Stimulated activated CD8-positive, alpha-beta memory T cell treated with anti-CD3 and anti-CD28 coated beads, Interleukin-7, amount 100 ng/mL, for 48 hours (primary cell): ENCODE data around the gene MAP1LC3A.
"Not testable (repeated sequence)": the region's sequence is repeated elsewhere in the genome, so short reads cannot be mapped to it uniquely, and the experiment has no call there.

Source experiments
- DNase-seq, 2 donors: peaks; one replicate each; pipeline ENCODE4 v3.0.0-alpha.2; 2020; ENCODE audit warnings: low read depth in 1 of 2; ENCODE audit errors: extremely low read depth in 1 of 2

MAP1LC3A gene

DNA sequence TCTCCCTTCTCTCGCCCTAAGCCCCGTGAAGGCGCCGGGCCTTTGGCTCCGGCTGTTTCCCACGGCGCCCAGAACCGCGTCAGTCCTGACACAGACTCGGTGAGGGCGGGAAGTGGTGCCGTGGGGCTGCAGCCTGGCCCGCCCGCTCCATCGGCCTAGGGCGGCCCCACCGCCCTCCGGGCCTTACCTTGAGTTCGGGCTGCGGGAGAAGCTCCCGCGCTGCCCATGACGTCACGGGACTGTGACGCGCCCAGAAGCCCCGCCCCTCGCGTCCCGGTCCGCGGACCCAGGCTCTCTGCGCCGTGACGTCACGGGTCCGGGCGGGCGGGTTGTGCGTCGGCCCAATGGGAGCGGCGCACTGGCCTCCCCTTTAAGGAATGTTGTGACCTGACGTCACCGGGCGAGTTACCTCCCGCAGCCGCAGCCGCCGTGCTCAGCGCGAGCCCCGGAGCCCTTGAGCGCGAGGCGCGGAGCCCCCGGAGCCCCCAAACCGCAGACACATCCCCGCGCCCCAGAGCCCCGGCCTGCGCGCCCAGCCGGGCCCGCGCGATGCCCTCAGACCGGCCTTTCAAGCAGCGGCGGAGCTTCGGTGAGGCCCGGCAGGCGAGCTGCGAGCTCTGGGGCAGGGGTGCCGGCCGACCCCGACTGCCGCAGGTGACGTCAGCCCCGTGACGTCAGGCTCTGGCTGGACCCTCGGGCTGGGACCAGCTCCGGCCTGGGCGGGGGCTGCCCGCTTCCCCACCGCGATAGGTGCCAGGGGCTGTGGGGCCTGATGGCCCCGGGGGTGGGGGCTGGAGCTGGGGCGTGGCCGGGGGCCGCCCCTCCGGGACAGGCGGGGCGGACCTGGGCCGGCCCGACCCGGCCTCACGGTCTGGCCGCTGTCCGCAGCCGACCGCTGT is at the start of gene MAP1LC3A:
Gene MAP1LC3A, plus strand, starts transcription at position 399 of the 899 bp plus-strand sequence. Its CDS starts 151 bp downstream, at position 550.
- DNase-seq = peak; percentile 72 to 81

GRCh38 chr20:34510575-34510974 is 47.9 kb upstream of the MAP1LC3A start:
- DNase-seq = no peak

DNA sequence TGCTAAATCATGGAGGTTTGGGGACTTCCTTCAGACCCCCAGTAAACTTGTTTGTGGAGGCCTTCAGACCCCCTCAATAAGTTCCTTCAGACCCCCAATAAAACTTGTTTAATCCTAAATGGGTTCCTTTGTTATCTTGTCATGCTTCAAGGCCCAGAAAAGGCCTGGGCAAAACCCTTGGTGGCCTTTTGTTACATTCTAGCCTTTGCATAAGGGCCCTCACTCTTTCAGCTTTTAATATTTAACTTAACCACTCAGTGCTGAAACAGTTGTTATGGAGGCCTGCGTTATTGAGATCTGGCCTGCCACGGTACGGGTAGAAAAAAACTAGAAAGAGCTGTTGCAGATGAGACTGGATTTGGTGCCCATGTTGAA is 46.6 kb upstream of the MAP1LC3A start:
- no peak for DNase-seq

DNA sequence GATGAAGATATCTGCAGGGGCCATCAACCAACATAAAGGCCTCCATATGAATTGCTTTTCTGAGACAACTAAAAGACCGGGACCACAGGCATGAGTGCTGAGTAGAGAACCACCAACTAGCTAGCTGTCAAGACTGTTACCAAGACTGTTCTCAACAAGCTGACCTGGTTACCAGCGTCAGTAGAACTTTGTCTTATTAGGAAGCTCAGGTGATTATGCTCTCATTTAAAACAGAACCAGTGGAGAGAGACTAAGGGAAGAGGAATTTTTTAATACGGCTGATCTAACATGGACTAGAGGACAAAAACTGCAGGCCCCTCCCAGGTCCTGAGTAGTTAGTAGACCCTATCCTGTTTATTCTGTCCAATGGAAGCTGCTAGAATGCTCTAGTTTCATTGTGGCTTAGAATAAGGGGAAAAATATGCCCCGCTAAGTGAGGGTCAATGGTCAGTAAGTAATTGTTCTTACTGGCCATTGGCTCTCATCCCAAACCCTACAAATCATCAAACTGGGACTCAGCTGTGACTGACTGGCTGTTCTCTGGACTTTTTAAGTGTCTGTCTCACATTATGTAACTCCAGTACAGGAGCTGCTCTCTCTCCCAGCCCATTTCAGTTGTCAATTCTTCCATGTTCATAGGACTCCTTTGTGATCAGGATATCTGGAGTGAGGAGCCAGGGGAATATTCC is 46.1 kb upstream of the MAP1LC3A start:
- no peak for DNase-seq

GRCh38 chr20:34512955-34513419 is 45.5 kb upstream of the MAP1LC3A start:
- DNase-seq = no peak

DNA sequence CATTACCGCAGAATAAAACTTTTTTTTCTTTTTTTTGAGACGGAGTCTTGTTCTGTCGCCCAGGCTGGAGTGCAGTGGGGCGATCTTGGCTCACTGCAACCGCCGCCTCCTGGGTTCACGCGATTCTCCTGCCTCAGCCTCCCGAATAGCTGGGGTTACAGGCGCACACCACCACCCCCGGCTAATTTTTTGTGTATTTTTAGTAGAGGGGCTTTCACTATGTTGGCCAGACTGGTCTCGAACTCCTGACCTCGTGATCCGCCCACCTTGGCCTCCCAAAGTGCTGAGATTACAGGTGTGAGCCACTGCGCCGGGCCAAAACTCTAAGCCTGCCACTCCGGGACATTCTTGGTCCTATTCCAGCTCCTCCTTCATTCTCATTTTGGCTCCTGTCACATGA is 44.5 kb upstream of the MAP1LC3A start:
- DNase-seq = not testable (repeated sequence)

GRCh38 chr20:34514897-34515483 is 43.5 kb upstream of the MAP1LC3A start:
- no peak for DNase-seq

GRCh38 chr20:34515484-34516246 is 42.9 kb upstream of the MAP1LC3A start:
- DNase-seq = peak; percentile 39 to 57

DNA sequence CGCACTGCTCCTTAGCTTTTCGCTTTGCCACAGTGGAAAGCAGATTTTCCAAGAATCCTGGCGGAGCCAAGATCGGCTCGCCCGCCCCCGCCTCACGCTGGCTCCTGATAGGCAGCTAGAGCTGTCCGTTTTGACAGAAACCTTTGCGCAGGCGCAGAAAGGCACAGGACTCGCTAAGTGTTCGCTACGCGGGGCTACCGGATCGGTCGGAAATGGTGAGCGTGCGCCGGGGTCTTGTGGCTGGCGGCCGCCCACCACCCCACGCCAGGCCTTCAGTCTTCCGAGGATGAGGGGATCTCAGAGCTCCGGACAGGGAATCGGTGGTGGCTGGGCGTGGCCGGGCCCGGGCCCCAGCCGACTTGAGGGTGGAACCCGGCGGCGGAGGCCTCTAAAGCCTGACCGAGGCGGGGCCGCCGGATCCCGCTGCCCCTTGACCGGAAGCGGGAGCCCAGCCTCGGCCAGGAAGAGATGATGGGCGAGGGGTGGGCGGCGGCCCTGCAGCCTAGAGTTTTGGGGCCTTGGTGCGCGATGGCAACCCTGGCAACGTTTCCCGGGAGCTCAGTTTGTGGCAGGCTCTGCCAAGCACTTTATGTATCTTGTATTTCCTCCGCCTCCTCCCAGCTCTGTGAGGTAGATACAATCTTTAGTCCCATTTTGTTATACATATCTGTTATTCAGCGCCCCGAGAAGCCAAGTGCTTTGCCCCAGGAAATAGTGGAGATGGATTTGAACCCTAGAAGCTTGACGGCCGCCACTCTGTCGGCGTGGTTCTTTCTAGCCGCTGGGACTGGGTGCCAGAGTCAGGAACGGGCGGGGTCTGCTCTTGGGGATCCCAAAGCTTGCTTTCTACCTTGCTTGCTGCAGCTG is 42.0 kb upstream of the MAP1LC3A start, which contains the start of gene DYNLRB1:
Gene DYNLRB1, plus strand, starts transcription at position 176 of the 867 bp plus-strand sequence. Its CDS starts 37 bp downstream, at position 213.
- DNase-seq = peak; percentile 83 to 94

DNA sequence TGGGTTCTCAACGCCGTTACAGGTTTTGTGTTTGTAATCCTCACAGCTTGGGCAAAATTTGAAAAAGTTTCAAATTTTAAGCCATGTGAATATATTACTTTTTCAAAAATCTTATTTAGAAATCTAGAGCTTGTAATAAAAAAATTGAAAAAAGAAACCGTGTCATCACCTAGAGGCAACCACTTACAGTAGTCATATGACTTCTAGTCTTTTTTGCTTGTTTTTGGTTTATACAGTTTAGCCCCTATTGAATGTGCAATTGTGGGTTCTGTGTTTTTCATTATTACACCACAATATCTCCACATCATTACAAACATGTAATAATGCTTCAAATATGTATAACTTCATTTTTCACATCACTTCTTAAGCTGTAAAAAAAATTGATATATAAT is 41.4 kb upstream of the MAP1LC3A start:
- DNase-seq = no peak

GRCh38 chr20:34518863-34519262 is 39.7 kb upstream of the MAP1LC3A start:
- DNase-seq = not testable (repeated sequence)

DNA sequence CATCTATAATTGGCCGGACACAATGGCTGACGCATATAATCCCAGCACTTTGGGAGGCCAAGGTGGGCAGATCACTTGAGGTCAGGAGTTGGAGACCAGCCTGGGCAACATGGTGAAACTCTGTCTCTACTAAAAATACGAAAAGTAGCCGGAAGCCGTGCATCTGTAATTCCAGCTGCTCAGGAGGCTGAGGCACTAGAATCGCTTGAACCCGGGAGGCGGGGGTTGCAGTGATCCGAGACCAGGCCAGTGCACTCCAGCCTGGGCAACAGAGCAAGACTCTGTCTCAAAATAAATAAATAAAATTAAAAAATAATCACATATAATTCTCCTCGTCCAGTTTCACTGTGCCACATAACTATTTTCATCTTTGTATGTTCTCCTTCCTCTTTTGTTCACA is 38.7 kb upstream of the MAP1LC3A start:
- not testable (repeated sequence) for DNase-seq

DNA sequence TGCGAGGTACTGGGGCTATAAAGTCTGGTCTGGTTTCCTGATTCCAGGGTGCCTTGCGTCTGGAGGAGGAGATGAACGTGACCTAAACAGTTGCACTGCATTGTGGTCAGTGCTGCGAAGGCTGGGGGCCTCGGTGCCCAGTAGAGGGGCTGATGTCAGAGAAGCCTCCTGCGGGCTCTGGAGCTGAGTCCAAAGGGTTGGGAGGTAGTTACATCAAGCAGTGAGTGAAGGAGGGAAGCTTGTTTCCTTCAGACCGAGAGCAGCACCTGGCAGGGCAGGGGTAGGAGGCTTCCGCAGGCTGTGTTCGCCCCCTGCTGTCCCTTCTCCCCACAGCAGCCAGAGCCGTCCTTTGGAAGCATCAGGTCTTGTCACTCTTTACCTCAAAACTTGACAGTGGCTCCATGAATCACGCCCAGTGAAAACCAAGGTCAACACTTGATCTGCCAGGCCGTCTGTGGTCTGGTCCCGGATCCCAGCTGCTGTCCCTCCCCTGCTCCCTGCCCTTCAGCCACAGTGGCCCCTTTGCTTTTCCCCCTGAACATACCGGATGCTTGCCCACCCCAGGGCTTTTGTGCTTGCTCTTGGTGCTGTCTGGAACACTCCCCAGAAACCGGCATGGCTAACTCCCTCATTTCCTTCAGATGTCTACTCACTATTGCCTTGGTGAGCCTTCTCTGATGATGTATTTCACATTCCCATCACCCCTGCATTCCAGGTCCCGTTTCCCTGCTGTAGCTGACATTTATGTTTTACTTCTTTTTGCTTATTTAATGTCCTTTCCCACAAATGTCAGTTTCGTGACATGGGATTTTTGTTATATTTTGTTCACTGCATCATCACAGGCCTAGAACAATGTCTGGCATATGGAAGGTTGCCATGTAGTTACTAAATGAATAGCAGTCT is 35.3 kb upstream of the MAP1LC3A start:
- peak in 1 of 2 donors; percentile 13 for DNase-seq

GRCh38 chr20:34524426-34524825 is 34.1 kb upstream of the MAP1LC3A start:
- DNase-seq = no peak

DNA sequence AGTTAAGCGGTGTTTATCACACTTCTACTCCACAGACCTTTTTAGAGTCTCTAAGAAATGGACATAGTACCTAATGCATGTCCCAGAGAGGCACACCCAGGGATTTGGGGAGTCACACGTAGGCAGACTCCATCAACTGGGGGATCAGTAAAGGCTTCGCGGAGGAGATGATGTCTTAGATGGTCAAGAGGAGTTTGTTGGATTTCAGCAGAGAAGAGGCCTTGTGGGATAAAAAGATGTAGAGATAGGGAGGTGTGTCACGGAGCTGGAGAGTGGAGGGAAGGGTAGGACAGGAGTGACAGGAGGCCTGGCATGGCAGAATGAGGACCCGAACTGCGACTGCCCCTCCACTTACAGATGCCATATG is 33.2 kb upstream of the MAP1LC3A start:
- DNase-seq = no peak

GRCh38 chr20:34525709-34526416 is 32.7 kb upstream of the MAP1LC3A start:
- no peak for DNase-seq

GRCh38 chr20:34526466-34526865 is 32.1 kb upstream of the MAP1LC3A start:
- no peak for DNase-seq

DNA sequence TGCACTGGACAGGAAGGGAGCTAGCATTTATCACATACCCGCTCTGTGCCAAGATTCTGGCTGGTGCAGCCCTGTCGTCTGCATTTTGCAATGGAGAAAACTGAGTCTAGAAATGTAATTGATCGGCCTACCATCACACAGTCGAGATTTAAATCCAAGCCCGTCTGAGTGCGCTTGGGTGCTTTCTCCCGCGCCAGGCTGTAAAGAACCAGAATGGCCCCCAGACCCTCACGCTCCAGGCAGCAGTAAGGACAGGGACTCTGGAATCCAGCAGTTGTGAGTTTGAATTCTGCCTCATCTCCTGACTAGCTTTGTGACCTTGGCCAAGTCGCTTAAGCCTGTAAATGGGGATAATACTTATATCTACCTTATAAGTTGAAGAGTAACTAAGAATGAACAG is 31.5 kb upstream of the MAP1LC3A start:
- no peak for DNase-seq
